Skeletal muscle satellite cell (primary cell): ENCODE measurements around the gene MAS1L.

Source experiments
- H3K27me3 ChIP-seq: 2 replicates; pipeline ENCODE4 v1.7.0; 2013; ENCODE audit warnings: low read length; ENCODE audit not compliant: control insufficient read depth, insufficient read depth
- H3K36me3 ChIP-seq: 2 replicates; pipeline ENCODE4 v1.7.0; 2013; ENCODE audit warnings: mild to moderate bottlenecking, control low read depth, low read length; ENCODE audit not compliant: insufficient read depth
- H3K4me1 ChIP-seq: 2 replicates; pipeline ENCODE4 v1.7.0; 2013; ENCODE audit warnings: low read length; ENCODE audit not compliant: control insufficient read depth, insufficient read depth
- H3K4me2 ChIP-seq: 2 replicates; pipeline ENCODE4 v1.7.0; 2013; ENCODE audit warnings: mild to moderate bottlenecking, low read length
- H3K4me3 ChIP-seq: 2 replicates; pipeline ENCODE4 v1.7.0; 2013; ENCODE audit warnings: low read length
- H3K9ac ChIP-seq: 2 replicates; pipeline ENCODE4 v1.7.0; 2013; ENCODE audit warnings: mild to moderate bottlenecking, low read depth, low read length, moderate library complexity
- H3K9me3 ChIP-seq: replicated peaks from 2 replicates; pipeline ENCODE4 v1.7.0; 2013; ENCODE audit warnings: mild to moderate bottlenecking, control low read depth, low read length

Gene MAS1L

DNA sequence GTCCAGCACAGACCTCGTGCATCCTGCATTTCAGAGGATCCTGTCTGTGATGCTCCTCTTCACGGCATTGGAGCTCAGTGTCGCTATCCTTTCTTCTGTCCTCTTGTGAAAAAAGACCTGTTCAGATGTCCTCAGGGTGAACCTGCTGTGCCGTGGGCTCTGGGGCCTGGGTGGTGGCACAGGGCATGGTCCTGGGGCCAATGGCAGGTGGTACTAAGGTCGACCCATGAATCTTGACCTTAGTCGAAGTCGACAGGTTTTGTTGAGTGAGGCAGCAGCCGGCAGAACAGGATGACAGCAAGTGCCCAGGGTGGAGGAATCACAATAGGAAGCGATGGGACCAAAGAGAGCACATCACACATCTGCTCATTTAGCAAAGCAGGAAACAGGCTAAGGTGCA, 22.0 kb upstream of the MAS1L start:
- Histone ChIP-seq H3K4me1 (no peaks in the 10 kb centered on the region), H3K36me3 (no peaks in the 10 kb centered on the region), H3K9ac (no peak overlapping the region), H3K27me3 (no peaks in the 10 kb centered on the region), H3K4me2 (no peak overlapping the region), H3K9me3 (no peaks in the 10 kb centered on the region), H3K4me3 (no peak overlapping the region)

- H3K9me3 ChIP-seq: no peaks in the 10 kb centered on the region
- no peak overlapping the region for H3K4me3 ChIP-seq
- no peaks in the 10 kb centered on the region for H3K4me1 ChIP-seq
- no peaks in the 10 kb centered on the region for H3K36me3 ChIP-seq
- no peaks in the 10 kb centered on the region for H3K27me3 ChIP-seq
- no peak overlapping the region for H3K4me2 ChIP-seq
- no peak overlapping the region for H3K9ac ChIP-seq
Observed at GRCh38 chr6:29509239-29509638, 21.5 kb upstream of the MAS1L start.

DNA sequence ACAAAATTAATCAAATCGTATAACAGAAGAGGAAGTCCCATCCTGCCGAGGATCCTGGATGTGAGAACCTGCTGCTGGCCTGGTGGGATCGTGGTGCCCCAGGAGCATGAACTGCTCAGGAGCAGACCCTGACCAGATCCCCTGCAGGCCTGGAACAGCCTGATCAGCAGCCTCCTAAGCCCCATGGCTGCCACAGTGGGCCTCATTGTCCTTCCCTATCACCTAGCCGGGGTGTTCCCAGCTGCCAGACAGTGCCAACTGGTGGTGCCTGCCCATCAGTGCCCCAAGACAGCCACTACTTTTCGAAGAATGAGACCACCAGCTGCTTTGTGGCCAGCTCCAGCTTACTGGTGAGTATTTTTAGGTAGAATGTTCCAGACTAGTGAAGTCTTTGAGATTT, 19.6 kb upstream of the MAS1L start:
- Histone ChIP-seq H3K9ac (no peak overlapping the region), H3K27me3 (no peaks in the 10 kb centered on the region), H3K4me1 (no peaks in the 10 kb centered on the region), H3K4me3 (no peak overlapping the region), H3K36me3 (no peaks in the 10 kb centered on the region), H3K4me2 (no peak overlapping the region), H3K9me3 (no peaks in the 10 kb centered on the region)

GRCh38 chr6:29506446-29507067, 18.8 kb upstream of the MAS1L start:
- no peaks in the 10 kb centered on the region for H3K36me3 ChIP-seq
- H3K4me1 ChIP-seq: no peaks in the 10 kb centered on the region
- H3K4me3 ChIP-seq: no peak overlapping the region
- no peaks in the 10 kb centered on the region for H3K27me3 ChIP-seq
- no peak overlapping the region for H3K9ac ChIP-seq
- no peaks in the 10 kb centered on the region for H3K9me3 ChIP-seq
- H3K4me2 ChIP-seq: no peak overlapping the region

DNA sequence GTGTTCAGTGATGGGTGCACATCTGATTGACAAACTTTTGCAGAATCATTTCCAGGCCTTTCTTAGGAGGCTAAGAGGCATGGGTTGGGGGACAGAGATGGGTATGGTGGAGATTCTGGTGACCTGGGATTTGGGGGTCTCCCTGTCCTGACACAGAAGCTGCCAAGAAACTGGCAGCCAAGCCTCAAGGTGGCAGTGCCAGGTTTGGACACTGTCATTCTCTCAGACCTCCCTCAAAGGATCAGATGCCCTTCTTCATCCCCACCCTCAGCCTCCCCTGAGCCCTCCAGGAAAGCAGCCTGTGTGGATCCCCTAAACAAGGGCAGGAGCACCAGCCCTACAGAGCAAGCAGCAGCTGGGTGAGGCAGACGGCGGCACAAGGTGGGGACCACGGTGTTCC, 18.1 kb upstream of the MAS1L start:
- Histone ChIP-seq H3K4me3 (no peak overlapping the region), H3K4me2 (no peak overlapping the region), H3K4me1 (no peaks in the 10 kb centered on the region), H3K36me3 (no peaks in the 10 kb centered on the region), H3K9ac (no peak overlapping the region), H3K9me3 (no peaks in the 10 kb centered on the region), H3K27me3 (no peaks in the 10 kb centered on the region)

GRCh38 chr6:29504961-29505360, 17.2 kb upstream of the MAS1L start:
- Histone ChIP-seq H3K4me1 (no peaks in the 10 kb centered on the region), H3K4me2 (no peak overlapping the region), H3K9me3 (no peaks in the 10 kb centered on the region), H3K27me3 (no peaks in the 10 kb centered on the region), H3K9ac (no peak overlapping the region), H3K4me3 (no peak overlapping the region), H3K36me3 (no peaks in the 10 kb centered on the region)

GRCh38 chr6:29502597-29502996, 14.8 kb upstream of the MAS1L start:
- Histone ChIP-seq H3K4me3 (no peak overlapping the region), H3K9ac (no peak overlapping the region), H3K27me3 (no peaks in the 10 kb centered on the region), H3K36me3 (no peaks in the 10 kb centered on the region), H3K4me1 (no peaks in the 10 kb centered on the region), H3K4me2 (no peak overlapping the region), H3K9me3 (no peaks in the 10 kb centered on the region)

- H3K9ac ChIP-seq: no peak overlapping the region
- no peaks in the 10 kb centered on the region for H3K9me3 ChIP-seq
- no peaks in the 10 kb centered on the region for H3K36me3 ChIP-seq
- H3K4me1 ChIP-seq: no peaks in the 10 kb centered on the region
- H3K27me3 ChIP-seq: no peaks in the 10 kb centered on the region
- H3K4me3 ChIP-seq: no peak overlapping the region
- H3K4me2 ChIP-seq: no peak overlapping the region
Observed at GRCh38 chr6:29502181-29502580, 14.4 kb upstream of the MAS1L start.

DNA sequence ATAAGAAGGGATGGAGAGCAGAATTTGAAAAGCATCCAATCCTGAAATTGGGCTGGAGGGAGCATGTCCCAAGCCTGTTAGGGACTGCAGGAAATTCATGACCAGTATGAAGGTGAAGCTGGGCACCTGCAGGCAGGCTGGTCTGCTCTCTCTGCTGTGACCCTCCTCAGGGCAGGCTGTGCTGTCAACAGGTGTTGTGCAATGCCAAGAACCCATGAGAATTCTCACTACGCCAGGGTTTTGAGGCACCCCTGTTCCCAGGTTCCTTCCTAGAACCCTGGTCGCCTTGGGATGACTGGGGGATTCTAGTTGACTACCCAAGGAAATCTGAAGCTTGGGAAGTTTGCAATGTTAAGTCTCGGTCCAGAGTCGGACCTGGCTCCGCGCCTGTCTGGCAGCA, 13.3 kb upstream of the MAS1L start:
- Histone ChIP-seq H3K27me3 (no peaks in the 10 kb centered on the region), H3K9me3 (no peaks in the 10 kb centered on the region), H3K4me3 (no peak overlapping the region), H3K4me1 (no peaks in the 10 kb centered on the region), H3K36me3 (no peaks in the 10 kb centered on the region), H3K4me2 (no peak overlapping the region), H3K9ac (no peak overlapping the region)

GRCh38 chr6:29500594-29500993, 12.8 kb upstream of the MAS1L start:
- no peak overlapping the region for H3K9ac ChIP-seq
- no peak overlapping the region for H3K4me3 ChIP-seq
- H3K9me3 ChIP-seq: no peaks in the 10 kb centered on the region
- H3K36me3 ChIP-seq: no peaks in the 10 kb centered on the region
- H3K27me3 ChIP-seq: no peaks in the 10 kb centered on the region
- no peak overlapping the region for H3K4me2 ChIP-seq
- no peaks in the 10 kb centered on the region for H3K4me1 ChIP-seq

- H3K9me3 ChIP-seq: no peaks in the 10 kb centered on the region
- H3K36me3 ChIP-seq: no peaks in the 10 kb centered on the region
- no peak overlapping the region for H3K4me3 ChIP-seq
- no peaks in the 10 kb centered on the region for H3K4me1 ChIP-seq
- no peak overlapping the region for H3K9ac ChIP-seq
- H3K4me2 ChIP-seq: no peak overlapping the region
- no peaks in the 10 kb centered on the region for H3K27me3 ChIP-seq
Observed at GRCh38 chr6:29499704-29500103, 11.9 kb upstream of the MAS1L start.

- H3K4me2 ChIP-seq: no peak overlapping the region
- H3K36me3 ChIP-seq: no peaks in the 10 kb centered on the region
- no peak overlapping the region for H3K4me3 ChIP-seq
- no peaks in the 10 kb centered on the region for H3K4me1 ChIP-seq
- no peak overlapping the region for H3K9ac ChIP-seq
- H3K27me3 ChIP-seq: no peaks in the 10 kb centered on the region
- no peaks in the 10 kb centered on the region for H3K9me3 ChIP-seq
Observed at GRCh38 chr6:29496961-29497360, 9.2 kb upstream of the MAS1L start.
